Measurements from ENCODE around the gene CBX1.
"Not testable (repeated sequence)": the region's sequence is repeated elsewhere in the genome, so short reads cannot be mapped to it uniquely, and the experiment has no call there.

CBX1 gene

GRCh38 chr17:48123111-48123510, 21.8 kb upstream of the CBX1 start:
- no peak for DNase-seq

DNA sequence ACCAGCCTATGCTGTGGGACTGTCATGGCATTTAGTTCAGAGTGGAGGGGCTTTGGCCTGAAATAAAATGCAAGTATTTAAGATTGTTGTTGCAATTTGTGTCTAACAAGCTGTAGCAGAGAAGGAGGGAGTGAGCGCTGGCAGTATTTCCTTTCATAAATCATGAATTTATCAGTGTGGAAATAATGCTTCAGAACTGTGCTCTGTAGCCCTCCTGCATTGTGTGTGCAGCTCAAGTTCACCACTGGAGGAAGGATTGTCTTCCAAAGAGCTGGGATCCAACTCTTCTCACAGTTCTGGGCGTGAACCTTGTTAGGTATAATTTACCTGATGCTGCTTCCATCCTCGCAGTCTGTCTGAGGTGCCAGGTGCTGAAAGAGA, 21.4 kb upstream of the CBX1 start:
- no peak for DNase-seq

DNA sequence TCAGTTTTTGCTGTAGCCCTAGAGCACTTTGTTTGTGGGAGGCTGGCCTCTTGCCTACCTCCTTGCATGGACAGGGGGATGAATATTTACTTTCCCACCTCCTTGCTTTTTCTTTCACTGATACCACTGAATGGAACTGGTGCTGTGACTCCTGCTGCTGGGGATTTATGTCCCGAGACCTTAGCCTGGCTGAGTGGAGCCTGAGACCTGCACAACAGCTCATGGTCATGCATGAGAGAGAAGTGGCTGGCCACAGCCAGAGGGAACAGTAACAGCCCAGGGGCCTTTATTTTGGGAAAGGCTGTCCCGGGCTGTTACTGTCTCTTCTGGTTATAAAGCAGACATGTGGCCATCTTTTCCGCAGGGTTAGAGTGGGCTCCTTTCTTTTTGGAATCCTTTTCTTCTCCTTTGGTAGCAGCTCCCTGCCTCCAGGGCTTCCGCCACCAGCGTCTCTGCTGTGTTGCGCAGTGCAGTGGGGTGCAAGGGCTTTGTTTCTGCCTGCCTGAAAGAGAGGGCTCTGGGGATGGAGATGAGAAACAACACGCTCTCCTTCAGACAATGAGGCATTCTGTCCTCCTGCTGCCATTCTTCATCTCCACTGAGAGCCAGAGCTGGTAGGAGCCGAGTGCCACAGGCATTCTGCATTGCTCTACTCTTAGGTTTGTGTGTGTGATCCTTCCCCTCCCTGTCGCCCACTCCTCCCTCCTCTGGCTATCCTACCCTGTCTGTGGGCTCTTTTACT, 20.8 kb upstream of the CBX1 start:
- no peak for DNase-seq

DNA sequence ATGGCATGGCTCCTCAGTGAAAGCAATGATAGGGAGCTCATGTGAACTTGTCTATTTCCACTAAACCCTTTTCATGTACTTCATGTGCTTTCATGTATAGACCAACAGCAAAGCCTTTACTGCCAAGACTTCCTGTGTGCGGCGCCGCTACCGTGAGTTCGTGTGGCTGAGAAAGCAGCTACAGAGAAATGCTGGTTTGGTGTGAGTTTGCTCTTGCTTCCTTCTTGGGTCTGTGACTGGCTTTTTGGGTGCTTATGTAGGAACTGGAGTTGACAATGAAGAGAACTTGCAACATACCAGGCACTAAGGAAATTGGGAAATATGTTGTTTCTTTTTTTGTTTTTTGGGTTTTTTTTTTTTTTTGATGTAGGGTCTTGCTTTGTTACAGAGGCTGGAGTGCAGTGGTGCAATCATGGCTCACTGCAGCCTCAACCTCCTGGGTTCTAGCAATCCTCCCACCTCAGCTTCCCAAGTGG, 12.0 kb upstream of the CBX1 start:
- peak; percentile 57 for DNase-seq

DNA sequence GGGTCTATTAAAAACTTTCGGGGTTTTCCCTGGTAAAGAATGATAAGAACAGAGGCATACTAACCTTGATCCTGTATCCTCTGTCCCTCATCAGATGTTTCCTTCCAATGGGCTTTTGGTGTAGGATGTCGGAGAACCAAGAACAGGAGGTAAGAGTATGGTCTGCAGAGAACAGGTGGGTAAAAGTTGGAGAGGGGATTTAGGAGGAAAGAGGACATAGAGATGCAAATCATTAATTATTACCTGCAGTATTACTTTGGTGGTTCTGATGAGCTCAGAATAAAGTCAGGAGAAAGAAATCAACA, 10.6 kb upstream of the CBX1 start:
- DNase-seq: no peak

DNA sequence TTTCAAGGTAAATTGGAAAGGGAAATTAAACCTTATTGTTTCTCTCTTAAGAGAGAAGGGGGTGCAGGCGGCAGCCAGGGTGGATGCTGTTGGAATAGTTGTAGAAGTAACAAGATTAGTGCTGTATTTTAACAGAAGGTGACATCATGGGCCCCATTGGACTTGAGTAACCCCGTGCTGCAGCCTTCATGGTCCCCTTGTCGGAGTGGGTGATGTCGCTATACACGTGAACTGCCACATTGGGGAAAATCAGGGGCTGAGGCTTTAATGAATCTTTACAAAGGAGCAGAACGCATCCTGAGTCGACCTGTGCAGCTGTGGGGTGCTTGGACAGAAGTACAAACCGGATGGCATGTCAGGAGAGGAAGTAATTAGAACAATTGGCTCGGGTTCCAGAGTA, 9.5 kb upstream of the CBX1 start:
- DNase-seq: no peak

GRCh38 chr17:48107137-48108055, 6.1 kb upstream of the CBX1 start, which contains the start of gene SNX11:
Gene SNX11, plus strand, starts transcription at chr17:48107766. Its CDS starts 4,278 bp downstream, at chr17:48112044.
- DNase-seq: peak; percentile 93

DNA sequence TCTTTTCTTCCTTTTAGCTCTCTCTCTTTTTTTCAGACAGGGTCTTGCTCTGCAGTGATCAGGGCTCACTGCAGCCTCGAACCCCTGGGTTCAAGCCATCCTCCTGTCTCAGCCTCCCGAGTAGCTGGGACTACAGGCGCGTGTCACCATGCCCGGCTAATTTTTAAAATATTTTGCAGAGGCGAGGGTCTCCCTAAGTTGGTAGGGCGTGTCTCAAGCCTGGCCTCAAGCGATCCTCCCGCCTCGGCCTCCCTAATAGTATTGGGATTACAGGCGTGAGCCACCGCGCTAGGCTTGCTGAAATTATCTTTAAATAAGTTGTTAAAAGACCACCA, 5.5 kb upstream of the CBX1 start:
- DNase-seq: no peak

DNA sequence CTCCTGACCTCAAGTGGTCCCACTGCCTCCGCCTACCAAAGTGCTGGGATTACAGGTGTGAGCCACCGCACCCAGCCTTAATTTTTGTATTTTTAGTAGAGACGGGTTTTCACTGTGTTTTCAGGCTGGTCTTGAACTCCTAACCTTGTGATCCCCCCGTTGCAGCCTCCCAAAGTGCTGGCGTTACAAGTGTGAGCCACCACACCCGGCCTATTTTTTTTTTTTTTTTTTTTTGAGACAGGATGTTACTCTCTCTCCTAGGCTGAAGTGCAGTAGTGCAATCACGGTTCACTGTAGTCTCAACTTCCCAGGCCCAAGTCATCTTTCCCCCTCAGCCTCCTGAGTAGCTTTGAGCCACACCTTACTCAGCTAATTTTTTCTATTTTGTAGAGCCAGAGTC, 3.2 kb upstream of the CBX1 start:
- DNase-seq: no peak

DNA sequence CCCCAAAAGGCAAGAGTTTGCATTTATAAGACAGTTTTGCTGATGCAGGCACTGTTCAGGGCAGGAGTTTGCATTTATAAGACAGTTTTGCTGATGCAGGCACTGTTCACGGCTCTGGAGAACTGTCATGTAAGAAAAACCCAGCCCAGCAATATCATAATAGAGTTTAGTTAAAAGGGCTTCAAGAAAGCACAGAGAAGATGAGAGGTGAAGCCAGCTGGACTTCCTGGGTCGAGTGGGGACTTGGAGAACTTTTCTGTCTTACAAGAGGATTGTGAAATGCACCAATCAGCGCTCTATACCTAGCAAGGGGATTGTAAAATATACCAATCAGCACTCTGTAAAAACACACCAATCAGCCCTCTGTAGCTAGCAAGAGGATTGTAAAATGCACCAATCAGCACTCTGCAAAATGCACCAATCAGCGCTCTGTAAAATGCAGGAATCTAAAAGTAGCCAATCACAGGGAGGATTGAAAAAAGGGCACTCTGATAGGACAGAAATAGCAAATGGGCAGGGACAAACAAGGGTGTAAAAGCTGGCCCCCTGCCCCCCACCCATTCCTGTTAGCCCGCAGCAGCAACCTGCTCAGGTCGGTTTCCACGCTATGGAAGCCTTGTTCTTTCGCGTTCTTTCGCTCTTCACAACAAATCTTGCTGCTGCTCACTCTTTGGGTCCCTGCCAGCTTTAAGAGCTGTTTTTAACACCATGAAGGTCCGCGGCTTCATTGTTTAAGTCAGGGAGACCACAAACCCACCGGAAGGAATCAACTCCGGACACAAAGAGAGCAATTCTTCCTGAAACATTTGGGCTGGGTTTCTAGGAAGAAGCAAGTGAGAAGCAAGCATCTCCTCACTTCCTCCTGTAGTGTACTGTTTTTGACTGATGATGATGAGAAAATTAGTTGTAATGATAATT, 1.8 kb upstream of the CBX1 start:
- peak; percentile 56 for DNase-seq

DNA sequence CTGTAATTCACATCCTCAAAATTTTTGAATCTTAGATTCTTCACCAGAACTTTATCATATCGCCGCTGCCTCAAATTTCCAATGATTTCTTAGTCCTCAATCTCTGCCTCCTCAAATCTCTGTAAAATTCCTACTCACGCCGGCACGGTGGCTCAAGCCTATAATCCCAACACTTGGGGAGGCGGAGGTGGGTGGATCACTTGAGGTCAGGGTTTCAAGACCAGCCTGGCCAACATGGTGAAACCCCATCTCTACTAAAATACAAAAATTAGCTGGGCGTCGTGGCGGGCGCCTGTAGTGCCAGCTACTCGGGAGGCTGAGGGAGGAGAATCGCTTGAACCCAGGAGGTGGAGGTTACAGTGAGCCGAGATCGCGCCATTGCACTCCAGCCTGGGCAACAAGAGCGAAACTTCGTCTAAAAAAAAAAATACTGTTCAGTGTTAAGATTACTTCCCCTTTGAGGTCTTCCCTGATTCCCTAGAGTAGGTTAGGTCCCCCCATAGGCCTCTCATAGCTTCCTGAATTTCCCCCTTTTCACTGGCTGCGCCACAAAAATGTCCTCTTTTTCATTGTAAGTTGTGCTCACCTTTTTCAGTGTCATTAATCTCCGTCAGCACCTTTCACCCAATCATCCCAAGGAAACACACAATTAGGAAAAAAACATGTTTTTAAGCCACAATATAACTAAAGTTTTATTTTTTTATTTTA, 919 bp upstream of the CBX1 start:
- no peak for DNase-seq

GRCh38 chr17:48100591-48101011, 677 bp downstream of the CBX1 start:
- DNase-seq: no peak

- DNase-seq: no peak
These were observed 1.1 kb downstream of the CBX1 start for GRCh38 chr17:48100160-48100559.

GRCh38 chr17:48095611-48096010, 5.7 kb downstream of the CBX1 start:
- DNase-seq: no peak

GRCh38 chr17:48093341-48094045, 7.8 kb downstream of the CBX1 start:
- DNase-seq: no peak

DNA sequence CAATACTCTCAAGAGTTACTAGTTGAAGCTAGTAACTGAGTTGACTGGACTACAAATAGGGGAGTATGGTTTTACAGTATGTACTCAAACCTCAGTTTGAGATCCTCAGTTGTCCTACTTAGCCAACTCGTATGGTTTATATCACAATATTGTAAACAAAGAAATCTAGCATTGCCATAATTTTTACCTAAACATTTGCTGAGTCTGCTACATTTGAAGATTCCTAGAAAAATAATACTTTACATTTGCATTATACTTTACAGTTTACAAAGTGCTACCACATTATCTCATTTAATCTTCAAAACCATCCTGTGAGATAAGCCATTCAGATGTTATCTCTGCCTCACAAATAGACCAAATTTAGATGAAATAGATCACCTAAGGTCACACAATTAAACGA, 16.3 kb downstream of the CBX1 start:
- no peak for DNase-seq

- DNase-seq: no peak
These were observed 19.4 kb downstream of the CBX1 start for GRCh38 chr17:48081858-48082257.

GRCh38 chr17:48077152-48077551, 24.1 kb downstream of the CBX1 start:
- not testable (repeated sequence) for DNase-seq

GRCh38 chr17:48074322-48075081, 26.8 kb downstream of the CBX1 start:
- peak; percentile 79 for DNase-seq

DNA sequence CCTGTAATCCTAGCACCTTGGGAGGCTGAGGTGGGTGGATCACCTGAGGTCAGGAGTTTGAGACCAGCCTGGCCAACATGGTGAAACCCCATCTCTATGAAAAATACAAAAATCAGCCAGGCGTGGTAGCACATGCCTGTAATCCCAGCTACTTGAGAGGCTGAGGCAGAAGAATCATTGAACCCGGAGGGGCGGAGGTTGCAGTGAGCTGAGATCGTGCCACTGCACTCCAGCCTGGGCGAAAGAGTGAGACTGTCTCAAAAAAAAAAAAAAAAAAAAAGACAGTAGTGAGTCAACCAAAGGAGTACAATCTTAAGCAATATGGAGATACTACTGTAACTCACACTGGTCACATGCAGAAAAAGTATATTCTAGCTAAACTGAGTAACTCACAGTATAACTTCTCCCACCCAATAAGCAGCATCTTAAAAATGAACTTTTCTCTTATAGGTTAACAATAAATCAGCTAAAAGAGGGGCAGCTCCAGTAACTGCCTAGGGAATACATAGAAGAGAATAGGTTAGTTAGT, 27.6 kb downstream of the CBX1 start:
- not testable (repeated sequence) for DNase-seq

GRCh38 chr17:48072811-48073210, 28.5 kb downstream of the CBX1 start:
- not testable (repeated sequence) for DNase-seq

All from CD4-positive, alpha-beta T cell treated with Interleukin-12 subunit alpha and Interleukin-12 subunit beta, for 1 hour (primary cell).